Measurements from ENCODE around the gene AIF1L.

AIF1L gene

GRCh38 chr9:131096269-131097125, at the start of gene AIF1L:
TSS of gene AIF1L (plus strand) at chr9:131096531. CDS start at chr9:131096630, 99 bp downstream.
- Histone ChIP-seq H3K4me1 (ENCODE audit: insufficient read depth, low read length) (peaks cover 21% of the 10 kb centered on the region), H3K36me3 (ENCODE audit: insufficient read depth, low read length) (no peaks in the 10 kb centered on the region), H3K9me3 (ENCODE audit: low read length) (no peaks in the 10 kb centered on the region), H3K4me3 (ENCODE audit: low read length) (peak within 1 kb of the TSS; percentile 90), H3K27me3 (ENCODE audit: insufficient read depth, low read length) (peaks cover 11% of the 10 kb centered on the region), H2AFZ (ENCODE audit: low read depth, low read length) (peak within 1 kb of the TSS; percentile 77)

GRCh38 chr9:131046581-131047202, 49.6 kb upstream of the AIF1L start:
- H3K4me1 ChIP-seq (ENCODE audit: insufficient read depth, low read length) = no peaks in the 10 kb centered on the region
- H2AFZ ChIP-seq (ENCODE audit: low read depth, low read length) = no peak overlapping the region
- H3K36me3 ChIP-seq (ENCODE audit: insufficient read depth, low read length) = no peaks in the 10 kb centered on the region
- H3K27me3 ChIP-seq (ENCODE audit: insufficient read depth, low read length) = peaks cover 2% of the 10 kb centered on the region
- no peak overlapping the region for H3K4me3 ChIP-seq (ENCODE audit: low read length)
- peaks cover 3% of the 10 kb centered on the region for H3K9me3 ChIP-seq (ENCODE audit: low read length)

- no peaks in the 10 kb centered on the region for H3K36me3 ChIP-seq (ENCODE audit: insufficient read depth, low read length)
- H3K4me3 ChIP-seq (ENCODE audit: low read length) = no peak overlapping the region
- H3K4me1 ChIP-seq (ENCODE audit: insufficient read depth, low read length) = no peaks in the 10 kb centered on the region
- peaks cover 5% of the 10 kb centered on the region for H3K27me3 ChIP-seq (ENCODE audit: insufficient read depth, low read length)
- H2AFZ ChIP-seq (ENCODE audit: low read depth, low read length) = no peak overlapping the region
- peaks cover 3% of the 10 kb centered on the region for H3K9me3 ChIP-seq (ENCODE audit: low read length)
These were observed 48.0 kb upstream of the AIF1L start for GRCh38 chr9:131048332-131048731.

DNA sequence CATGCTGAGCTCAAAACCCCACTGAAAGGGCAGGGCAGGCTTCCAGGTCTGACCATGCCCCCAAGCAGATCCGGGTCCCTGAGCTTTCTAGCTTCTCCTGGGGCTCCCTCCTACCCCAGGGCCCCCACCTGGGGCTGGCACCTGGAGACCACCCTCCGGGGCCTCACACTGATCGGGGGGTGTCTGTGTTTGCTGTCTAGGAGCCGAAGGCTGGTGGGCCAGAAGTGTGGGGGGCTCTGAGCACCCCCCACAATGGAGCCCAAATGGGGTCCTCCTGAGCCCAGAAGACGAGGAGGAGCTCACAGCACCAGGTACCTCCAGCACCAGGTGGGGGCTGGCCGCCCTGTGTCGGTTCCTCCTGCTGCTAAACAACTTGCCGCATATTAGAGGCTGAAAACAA, 47.5 kb upstream of the AIF1L start:
- Histone ChIP-seq H3K9me3 (ENCODE audit: low read length) (peaks cover 3% of the 10 kb centered on the region), H3K27me3 (ENCODE audit: insufficient read depth, low read length) (peaks cover 5% of the 10 kb centered on the region), H2AFZ (ENCODE audit: low read depth, low read length) (no peak overlapping the region), H3K4me1 (ENCODE audit: insufficient read depth, low read length) (no peaks in the 10 kb centered on the region), H3K36me3 (ENCODE audit: insufficient read depth, low read length) (no peaks in the 10 kb centered on the region), H3K4me3 (ENCODE audit: low read length) (no peak overlapping the region)

DNA sequence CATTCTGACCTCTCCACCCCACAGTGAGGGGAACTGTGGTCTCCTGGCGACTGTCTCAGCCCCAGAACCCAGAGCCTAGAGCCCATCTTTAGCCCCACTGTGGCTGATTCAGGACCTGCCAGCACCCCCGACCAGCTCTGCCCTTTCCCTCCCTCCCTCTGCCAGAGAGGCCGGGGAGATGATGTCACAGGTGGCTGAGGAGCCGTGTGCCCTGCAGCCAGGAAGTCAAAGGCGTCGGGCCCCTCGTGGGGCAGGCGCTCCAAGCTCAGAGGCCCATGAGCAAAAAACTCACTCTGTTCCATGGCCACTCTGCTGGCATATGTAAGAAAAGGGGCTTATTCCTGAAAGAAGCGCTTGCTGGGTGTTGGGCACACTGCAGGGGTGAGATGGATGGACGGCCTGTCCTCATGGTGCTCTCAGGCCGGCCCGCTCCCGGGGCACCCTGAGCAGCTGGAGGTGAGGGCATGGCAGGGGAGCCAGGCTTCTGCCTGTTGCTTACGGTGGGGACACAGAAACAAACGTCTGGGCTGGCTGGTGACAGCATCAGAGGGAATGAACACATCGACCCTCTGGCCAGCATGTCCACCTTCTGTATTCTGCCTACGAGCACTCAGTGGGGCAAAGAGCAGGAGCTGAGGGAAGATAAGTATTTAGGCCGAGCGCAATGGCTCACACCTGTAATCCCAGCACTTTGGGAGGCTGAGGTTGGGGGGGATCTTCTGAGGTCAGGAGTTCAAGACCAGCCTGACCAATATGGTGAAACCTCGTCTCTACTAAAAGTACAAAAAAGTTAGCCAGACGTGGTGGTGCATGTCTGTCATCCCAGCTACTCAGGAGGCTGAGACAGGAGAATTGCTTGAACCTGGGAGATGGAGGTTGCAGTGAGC, 46.3 kb upstream of the AIF1L start:
- no peaks in the 10 kb centered on the region for H3K4me1 ChIP-seq (ENCODE audit: insufficient read depth, low read length)
- peaks cover 3% of the 10 kb centered on the region for H3K9me3 ChIP-seq (ENCODE audit: low read length)
- peaks cover 5% of the 10 kb centered on the region for H3K27me3 ChIP-seq (ENCODE audit: insufficient read depth, low read length)
- no peak overlapping the region for H2AFZ ChIP-seq (ENCODE audit: low read depth, low read length)
- no peaks in the 10 kb centered on the region for H3K36me3 ChIP-seq (ENCODE audit: insufficient read depth, low read length)
- H3K4me3 ChIP-seq (ENCODE audit: low read length) = no peak overlapping the region

GRCh38 chr9:131050831-131051230, 45.5 kb upstream of the AIF1L start:
- H3K27me3 ChIP-seq (ENCODE audit: insufficient read depth, low read length) = peaks cover 5% of the 10 kb centered on the region
- no peaks in the 10 kb centered on the region for H3K4me1 ChIP-seq (ENCODE audit: insufficient read depth, low read length)
- no peaks in the 10 kb centered on the region for H3K36me3 ChIP-seq (ENCODE audit: insufficient read depth, low read length)
- H2AFZ ChIP-seq (ENCODE audit: low read depth, low read length) = no peak overlapping the region
- H3K4me3 ChIP-seq (ENCODE audit: low read length) = no peak overlapping the region
- H3K9me3 ChIP-seq (ENCODE audit: low read length) = peaks cover 3% of the 10 kb centered on the region

DNA sequence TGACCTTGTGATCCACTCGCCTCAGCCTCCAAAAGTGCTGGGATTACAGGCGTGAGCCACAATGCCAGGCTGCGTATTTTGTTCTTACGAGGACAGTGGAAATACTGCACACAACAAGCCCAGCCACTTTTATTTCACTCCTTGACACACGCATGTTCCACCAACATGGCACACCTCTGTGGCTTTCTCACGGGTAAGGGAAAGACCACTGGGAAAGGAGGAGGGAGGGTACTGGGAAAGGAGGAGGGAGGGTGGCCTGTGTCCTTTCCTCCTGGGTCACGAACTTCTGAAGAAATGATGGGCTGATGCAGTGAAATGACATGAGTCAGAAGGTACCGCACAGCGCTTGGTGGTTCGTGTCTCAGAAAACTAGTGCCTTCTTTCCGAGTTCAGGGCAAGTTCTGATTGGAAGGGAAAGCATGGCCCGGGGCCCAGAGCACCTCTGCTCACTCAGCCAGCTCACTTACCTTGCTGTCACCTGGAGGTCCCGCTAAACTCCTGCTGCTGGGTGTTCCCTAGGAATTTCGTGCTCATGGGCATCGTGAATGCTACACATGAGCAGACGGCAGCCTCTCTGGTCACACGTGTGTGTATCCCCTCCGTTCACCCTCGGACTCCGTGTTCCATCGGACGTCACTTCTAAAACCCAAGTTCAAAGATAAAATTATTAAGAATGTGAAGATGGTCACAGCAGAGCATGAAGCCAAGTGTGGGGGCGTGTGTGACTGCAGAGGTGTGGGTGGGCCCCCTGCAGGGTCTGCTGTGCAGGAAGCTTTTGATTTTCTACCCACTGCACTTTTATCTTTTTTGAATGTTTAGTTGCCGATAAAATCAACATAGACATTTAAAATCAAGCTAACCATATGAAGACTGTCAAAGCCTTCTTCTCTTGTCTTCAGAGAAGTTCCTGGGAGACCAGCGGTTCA, 44.5 kb upstream of the AIF1L start:
- peaks cover 3% of the 10 kb centered on the region for H3K9me3 ChIP-seq (ENCODE audit: low read length)
- no peaks in the 10 kb centered on the region for H3K4me1 ChIP-seq (ENCODE audit: insufficient read depth, low read length)
- H3K27me3 ChIP-seq (ENCODE audit: insufficient read depth, low read length) = peaks cover 5% of the 10 kb centered on the region
- no peaks in the 10 kb centered on the region for H3K36me3 ChIP-seq (ENCODE audit: insufficient read depth, low read length)
- no peak overlapping the region for H3K4me3 ChIP-seq (ENCODE audit: low read length)
- H2AFZ ChIP-seq (ENCODE audit: low read depth, low read length) = no peak overlapping the region

- Histone ChIP-seq H3K4me1 (ENCODE audit: insufficient read depth, low read length) (no peaks in the 10 kb centered on the region), H3K27me3 (ENCODE audit: insufficient read depth, low read length) (peaks cover 5% of the 10 kb centered on the region)
These were observed 42.4 kb upstream of the AIF1L start for GRCh38 chr9:131053896-131054295.

GRCh38 chr9:131056781-131057506, 39.4 kb upstream of the AIF1L start:
- Histone ChIP-seq H3K4me3 (ENCODE audit: low read length) (no peak overlapping the region), H2AFZ (ENCODE audit: low read depth, low read length) (no peak overlapping the region), H3K27me3 (ENCODE audit: insufficient read depth, low read length) (peaks cover under 1% of the 10 kb centered on the region), H3K9me3 (ENCODE audit: low read length) (no peaks in the 10 kb centered on the region), H3K36me3 (ENCODE audit: insufficient read depth, low read length) (no peaks in the 10 kb centered on the region), H3K4me1 (ENCODE audit: insufficient read depth, low read length) (no peaks in the 10 kb centered on the region)

More at GRCh38 chr9:131053896-131054295, 42.4 kb upstream of the AIF1L start:
- no peaks in the 10 kb centered on the region for H3K36me3 ChIP-seq (ENCODE audit: insufficient read depth, low read length)
- H2AFZ ChIP-seq (ENCODE audit: low read depth, low read length) = no peak overlapping the region
- H3K9me3 ChIP-seq (ENCODE audit: low read length) = peaks cover 3% of the 10 kb centered on the region
- H3K4me3 ChIP-seq (ENCODE audit: low read length) = no peak overlapping the region

DNA sequence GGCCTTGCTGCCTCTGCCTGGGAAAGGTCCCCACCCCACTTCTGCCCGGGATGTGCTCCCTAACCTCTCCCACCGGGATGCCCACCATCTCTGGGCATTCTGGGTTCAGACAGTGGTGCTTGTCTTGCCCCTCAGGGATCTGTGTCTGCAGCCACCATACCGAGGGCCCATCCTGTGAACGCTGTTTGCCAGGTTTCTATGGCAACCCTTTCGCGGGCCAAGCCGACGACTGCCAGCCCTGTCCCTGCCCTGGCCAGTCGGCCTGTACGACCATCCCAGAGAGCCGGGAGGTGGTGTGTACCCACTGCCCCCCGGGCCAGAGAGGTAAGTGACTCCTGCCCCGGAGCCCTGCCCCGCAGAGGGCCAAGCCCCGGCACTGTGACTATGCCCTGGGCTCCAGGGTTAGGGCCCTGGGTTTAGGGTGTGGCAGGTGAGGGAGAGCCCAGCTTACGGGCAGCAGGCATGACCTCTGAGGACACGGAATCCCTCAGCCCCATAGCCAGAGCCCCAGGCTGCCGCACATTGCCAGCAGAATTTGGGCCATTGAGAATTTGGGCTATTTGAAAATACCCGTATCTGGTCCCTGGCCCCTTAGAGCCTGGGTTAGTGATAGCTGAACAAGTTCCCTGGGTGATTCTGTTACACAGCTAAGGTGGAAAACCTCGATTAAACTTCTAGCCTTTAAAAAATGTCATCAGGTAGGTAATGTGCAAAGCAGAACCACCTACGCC, 35.3 kb upstream of the AIF1L start:
- Histone ChIP-seq H3K4me3 (ENCODE audit: low read length) (no peak overlapping the region), H3K27me3 (ENCODE audit: insufficient read depth, low read length) (peaks cover 3% of the 10 kb centered on the region), H3K9me3 (ENCODE audit: low read length) (no peaks in the 10 kb centered on the region), H3K36me3 (ENCODE audit: insufficient read depth, low read length) (no peaks in the 10 kb centered on the region), H2AFZ (ENCODE audit: low read depth, low read length) (no peak overlapping the region), H3K4me1 (ENCODE audit: insufficient read depth, low read length) (no peaks in the 10 kb centered on the region)

DNA sequence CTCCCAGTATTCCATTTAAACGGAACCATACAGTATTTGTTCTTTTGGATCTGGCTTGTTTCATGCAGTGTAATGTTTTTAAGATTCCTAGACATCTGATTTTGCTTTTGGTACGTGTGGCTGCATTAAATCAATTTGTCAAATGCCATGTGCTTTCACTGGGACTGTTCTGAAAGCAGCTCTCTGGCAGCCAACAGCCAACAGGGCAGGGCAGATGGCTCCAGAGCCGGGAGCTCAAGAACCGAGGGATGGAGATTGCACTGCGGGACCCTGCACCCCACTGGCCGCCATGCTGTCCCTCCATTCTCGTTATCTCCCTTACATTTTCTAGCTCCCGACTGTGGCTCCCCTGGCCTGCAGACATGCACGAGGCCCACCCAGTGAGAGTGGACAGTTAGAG, 33.4 kb upstream of the AIF1L start:
- Histone ChIP-seq H3K9me3 (ENCODE audit: low read length) (no peaks in the 10 kb centered on the region), H3K4me1 (ENCODE audit: insufficient read depth, low read length) (no peaks in the 10 kb centered on the region), H3K36me3 (ENCODE audit: insufficient read depth, low read length) (no peaks in the 10 kb centered on the region), H3K27me3 (ENCODE audit: insufficient read depth, low read length) (peaks cover 3% of the 10 kb centered on the region), H3K4me3 (ENCODE audit: low read length) (no peak overlapping the region), H2AFZ (ENCODE audit: low read depth, low read length) (no peak overlapping the region)

Measured in neuron (in vitro differentiated cells).